Amniotic stem cell (primary cell): ENCODE data around the gene PTGR1.
"Not testable (repeated sequence)": the region's sequence is repeated elsewhere in the genome, so short reads cannot be mapped to it uniquely, and the experiment has no call there.

ENCODE experiments used
- DNase-seq: peaks from one replicate; lab custom pipeline; 2025; lab: John Stamatoyannopoulos, UW

Gene PTGR1

DNA sequence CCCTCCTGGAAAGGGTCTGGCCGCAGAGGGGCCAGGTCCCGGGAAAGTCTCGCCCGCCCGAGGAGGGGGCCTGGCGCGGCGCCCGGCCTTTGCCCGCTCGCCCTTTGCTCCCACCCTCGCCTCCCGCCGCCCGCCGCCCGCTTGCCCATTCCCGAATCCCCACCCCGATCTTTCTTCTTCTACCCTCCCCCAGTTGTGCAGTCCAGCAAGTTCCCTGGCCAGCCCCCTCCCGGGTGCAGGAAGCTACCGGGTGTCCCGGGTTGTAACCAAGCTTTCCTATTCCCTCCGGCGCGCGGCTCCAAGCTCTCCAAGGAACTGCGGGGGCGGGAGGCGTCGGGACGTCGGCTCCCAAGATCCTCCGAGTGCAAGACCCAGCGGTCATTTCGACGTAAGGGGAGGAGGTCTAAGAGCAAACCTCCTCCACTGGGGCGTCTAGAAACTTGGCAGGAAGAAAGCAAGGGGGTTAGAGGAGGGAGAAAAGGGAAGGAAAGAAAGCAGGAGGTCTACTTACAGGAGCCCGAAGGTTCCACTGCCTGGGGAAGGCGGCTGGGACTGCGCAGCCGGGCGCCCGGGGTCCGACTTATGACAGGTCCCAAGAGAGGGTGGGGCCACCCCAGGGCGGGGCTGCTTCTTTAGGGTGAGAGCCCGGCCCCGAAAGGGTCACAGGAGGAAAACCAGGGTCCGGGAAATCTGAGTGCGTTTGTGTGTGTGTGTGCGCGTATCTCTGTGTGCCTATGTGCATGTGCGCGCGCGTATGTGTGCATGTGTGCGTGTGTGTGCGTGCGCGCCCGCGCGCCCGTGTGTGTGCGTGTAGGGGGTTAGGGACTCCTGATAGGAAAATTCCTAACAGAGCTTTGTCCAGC is at the start of gene PTGR1:
Gene PTGR1, minus strand, starts transcription at position 556 of the 863 bp plus-strand sequence. CDS start 2,225 bp downstream, outside the sequence.
- peak; percentile 63 for DNase-seq

DNA sequence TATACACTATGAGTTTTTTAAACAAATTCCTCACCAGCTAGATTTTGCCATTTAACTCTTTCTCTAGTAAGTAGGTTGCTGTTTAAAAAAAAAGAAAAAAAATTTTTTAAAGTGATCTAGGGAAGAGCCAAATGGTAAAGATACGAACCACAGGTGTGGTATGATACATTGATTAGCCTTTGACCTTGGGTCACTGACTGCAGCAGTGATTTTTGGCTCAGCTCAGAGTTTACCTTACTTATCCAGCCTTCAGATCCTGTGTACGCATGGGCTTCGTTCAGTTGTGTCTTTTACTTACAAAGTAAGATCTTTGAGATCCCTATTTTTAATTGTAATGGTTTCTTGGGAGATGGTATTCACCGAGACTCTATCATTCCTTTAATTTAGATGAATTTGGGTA is 49.6 kb upstream of the PTGR1 start:
- no peak for DNase-seq

DNA sequence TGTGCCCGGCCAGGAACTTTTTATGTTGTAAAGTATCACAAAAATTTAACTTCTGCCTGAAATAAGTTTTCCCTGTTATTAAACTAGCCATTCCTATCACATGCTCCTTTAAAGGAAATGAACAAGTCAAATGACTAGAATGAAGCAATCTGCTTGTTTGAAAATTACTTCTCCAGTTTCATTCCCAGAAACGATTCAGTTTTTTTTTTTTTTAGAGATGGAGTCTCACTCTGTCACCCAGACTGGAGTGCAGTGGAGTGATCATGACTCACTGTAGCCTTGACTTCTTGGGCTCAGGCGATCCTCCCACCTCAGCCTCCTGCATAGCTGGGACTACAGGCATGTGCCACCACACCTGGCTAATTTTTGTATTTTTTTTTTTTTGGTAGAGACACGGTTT is 48.6 kb upstream of the PTGR1 start:
- no peak for DNase-seq

DNA sequence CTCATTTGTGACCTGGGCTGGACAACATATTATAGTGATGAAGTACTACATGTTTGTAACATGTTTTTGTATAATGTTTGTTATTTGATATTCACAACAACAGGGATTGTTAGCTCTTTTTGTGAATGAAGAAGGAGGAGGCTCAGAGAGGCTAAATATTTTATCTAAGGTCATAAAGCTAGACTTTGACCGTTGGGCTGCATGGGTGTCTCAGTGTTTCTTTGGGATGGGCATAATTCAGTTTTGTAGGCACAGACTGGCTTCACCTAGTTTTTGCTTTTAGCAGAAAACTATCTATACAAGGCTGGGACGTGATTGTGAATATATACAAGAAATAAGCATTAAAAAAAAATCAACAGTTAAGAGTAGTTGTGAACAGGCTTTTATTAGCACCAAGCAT is 47.0 kb upstream of the PTGR1 start:
- no peak for DNase-seq

DNA sequence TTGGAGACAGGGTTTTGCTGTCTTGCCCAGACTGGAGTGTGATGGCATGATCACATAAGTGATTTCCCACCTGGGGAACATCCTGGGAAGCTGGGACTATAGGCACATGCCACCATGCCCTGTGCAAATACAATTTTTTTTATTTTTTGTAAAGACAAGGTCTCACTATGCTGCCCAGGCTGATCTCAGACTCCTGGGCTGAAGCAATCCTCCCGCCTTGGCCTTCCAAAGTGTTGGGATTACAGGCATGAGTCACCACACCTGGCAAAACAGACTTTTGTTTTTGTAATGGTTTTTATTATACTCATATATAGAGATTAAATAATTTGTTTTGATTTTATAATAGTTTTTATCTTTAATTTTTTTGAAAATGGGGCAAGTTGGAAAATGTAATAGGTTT is 46.4 kb upstream of the PTGR1 start:
- no peak for DNase-seq

DNA sequence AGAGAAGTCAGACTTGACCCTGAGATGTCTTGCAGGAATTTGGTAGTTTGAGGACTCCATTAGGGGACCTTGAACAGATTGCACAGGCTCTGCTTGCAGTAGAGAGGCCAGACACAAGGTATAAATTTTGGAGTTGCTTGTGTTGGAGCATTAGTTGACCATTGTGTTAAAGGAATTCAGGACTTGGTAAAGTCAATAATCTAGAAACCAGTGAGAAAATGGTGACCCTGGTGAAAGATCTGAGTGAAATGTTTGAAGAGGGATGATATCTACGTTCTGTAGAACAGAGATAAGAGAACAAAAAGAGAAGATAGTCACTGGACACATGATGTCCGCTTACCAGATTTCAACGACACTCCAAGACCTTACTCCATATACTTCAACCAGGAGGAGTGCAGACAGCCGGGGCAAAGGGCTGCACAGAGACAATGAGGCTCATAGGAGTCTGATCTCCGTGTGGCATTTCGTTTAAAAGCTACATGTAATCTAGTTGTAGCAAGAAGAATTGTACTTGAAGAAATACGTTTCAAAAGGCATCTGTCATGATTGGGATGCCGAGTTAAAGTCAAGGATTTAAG is 44.8 kb upstream of the PTGR1 start:
- DNase-seq, result no peak

DNA sequence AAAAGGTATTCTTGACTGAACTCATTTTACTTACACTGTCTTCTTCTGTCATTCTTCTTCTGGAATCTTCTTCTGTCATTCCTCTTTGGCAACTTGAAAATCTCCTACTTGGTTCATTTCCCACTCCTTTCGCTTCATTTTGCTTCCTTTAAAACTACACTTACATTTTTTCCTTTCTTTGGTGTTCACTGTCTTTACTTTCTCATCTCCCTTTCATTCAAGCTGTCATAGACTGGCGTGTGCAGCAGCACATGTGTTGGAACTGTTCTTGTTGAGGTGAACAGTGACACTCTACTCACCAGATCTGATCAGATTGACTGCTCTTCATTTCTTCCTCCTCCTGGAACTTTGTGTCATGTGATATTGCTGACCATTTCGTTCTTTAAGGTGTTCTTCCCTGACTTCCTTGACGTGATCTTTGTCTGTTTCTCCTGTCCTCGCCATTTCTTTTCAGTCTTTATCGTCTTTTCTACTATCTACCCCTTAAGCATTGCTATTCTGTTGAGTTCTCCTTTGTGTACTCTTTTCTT is 38.0 kb upstream of the PTGR1 start:
- DNase-seq, result no peak

DNA sequence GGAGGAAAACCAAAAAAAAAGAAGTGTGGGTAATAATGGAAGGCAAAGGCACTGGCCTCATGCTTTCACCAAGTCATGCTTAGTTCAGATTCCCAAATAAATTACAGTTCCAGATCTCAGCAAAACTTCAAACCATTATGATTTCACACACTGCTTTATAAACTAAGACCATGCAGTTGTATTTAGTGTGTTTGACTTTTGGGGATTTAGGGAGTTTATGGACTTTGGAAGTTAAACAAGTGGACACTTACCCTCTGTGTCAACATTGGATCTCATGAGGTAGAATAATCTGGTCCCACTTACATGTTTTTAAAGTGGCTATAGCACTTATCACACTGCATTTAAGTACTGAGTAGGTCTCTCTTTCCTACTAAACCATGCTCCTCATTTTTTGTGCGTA is 35.4 kb upstream of the PTGR1 start:
- DNase-seq, result no peak

DNA sequence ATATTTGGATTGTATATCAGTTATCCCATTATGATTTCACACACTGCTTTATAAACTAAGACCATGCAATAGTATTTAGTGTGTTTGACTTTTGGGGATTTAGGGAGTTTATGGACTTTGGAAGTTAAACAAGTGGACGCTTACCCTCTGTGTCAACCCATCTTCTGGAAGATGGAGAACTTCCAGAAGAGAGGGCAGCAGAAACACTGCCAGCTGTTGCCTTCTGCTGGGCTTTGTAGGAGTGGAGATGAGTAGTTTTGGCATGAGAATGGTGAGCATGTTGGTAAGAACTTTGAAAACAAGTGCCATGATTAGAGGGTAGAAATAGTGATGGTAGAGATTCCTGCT is 33.9 kb upstream of the PTGR1 start:
- DNase-seq, result no peak

DNA sequence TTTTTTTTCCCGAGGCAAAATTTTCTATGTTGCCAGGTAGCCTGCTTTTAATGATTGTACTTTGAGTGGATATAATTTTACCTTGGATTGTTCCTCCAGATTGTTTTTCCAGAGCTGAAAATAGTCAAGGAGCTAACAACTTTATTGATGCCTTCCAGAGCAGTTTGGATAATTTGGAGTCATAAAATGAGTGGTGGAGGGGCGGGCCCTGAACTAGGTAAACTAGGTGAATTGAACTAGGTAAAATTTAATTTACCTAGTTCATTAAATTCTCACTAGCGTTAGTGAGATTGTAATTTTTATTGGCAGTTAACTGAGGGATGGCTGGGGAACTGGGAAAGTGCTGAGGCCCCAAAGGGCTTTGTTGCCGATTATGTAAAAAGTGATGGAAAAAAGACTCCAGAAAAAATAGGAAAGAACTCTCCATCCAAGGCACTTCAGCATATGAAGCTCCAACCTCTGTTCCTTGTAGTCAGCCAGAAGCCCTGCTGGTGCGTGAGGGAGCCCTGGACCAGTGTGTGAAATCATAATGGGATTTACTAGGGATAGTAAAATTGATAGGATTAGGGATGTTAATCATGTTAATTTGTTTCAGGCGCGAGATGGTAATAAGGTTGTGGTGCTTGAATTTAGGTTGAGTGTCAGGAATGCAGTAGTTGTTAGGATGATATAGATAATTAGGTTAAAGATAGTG is 33.4 kb upstream of the PTGR1 start:
- no peak for DNase-seq

DNA sequence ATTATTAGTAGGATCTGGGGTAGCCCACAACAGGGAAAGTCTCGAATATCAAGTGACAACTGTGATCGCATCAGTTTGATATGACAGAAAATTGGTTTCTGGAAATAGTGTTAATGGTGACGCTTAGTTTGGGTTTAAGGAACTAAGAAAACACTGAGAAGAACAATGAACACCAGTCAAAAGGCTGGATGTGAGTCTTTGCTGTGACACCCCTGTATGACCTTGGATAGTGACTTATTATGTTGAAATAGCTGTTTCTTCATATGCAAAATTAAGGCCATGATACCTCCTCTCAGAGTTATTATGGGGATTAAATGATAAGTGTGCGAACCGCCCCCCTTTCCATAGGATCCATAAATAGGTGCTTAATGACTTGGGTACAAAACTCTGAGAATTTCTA is 32.6 kb upstream of the PTGR1 start:
- no peak for DNase-seq

DNA sequence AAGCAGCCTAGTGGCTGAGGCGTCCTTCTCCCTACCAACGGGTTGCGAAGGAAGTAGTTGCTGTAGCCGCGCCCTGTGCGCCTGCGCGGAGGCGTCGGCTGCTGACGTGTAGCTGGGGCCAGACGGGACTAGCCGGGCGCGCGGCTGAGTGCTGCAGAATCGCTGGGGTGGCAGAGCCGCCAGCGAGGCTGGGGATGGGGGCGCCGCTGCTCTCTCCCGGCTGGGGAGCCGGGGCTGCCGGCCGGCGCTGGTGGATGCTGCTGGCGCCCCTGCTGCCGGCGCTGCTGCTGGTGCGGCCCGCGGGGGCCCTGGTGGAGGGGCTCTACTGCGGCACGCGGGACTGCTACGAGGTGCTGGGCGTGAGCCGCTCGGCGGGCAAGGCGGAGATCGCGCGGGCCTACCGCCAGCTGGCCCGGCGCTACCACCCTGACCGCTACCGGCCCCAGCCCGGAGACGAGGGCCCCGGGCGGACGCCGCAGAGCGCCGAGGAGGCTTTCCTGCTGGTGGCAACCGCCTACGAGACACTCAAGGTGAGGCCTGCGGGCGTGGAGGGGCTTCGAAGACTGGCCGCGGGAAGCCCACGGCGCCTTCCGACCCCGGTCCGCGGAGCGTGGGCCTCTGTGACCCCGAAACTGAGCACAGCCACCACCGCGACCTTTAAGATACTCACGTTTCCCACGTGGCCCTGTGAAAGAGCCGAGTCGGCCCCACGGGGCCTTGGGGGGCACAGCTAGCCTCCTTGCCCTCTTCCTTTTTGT is 31.9 kb upstream of the PTGR1 start, which contains the start of gene DNAJC25:
Gene DNAJC25, plus strand, starts transcription at position 121 of the 758 bp plus-strand sequence. Its CDS starts 74 bp downstream, at position 195.
- DNase-seq, result peak; percentile 97

DNA sequence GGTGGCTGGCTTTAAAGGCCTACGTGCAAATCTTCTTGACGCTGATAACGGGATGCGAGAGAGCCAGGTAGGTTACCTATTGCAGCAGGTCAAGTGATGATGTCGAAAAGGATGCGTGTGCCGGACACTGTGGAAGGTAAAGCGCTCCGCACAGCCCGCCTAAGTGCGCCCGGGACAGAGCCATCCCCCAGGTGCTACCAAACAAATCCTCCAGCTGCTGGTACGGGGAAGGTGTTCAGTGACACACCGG is 31.4 kb upstream of the PTGR1 start:
- no peak for DNase-seq

DNA sequence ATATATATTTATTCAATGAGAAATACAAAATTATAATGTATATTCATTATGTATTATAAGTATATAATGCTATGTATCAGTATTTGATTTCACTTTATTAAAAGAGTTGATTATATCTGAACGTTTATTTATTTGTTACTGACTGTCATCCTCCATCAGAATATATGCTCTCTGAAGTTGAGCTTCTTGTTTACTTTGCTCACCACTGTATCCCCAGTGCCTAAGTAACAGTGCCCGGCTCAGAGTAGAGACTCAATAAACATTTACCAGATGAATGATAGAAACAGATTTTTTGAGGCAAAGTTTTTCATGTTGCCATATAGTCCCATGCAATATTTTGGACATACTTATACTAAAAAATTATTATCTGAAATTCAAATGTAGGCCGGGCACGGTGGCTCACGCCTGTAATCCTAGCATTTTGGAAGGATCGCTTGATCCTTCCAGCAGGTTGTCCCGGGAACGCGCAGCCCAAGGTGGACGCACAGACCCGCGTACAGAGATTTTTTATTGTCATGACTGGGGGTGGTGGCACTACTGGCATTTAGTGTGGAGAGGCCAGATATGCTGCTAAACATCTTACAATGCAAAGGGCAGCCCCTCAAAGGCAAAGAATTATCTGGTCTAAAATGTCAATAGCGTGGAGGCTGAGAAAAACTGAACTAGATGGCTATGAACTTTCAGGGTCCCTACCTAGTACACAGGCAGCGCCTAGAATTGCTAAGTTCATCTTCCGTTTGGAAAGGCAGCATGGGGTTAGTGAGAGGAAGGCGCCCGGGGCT is 30.9 kb upstream of the PTGR1 start:
- DNase-seq, result no peak

DNA sequence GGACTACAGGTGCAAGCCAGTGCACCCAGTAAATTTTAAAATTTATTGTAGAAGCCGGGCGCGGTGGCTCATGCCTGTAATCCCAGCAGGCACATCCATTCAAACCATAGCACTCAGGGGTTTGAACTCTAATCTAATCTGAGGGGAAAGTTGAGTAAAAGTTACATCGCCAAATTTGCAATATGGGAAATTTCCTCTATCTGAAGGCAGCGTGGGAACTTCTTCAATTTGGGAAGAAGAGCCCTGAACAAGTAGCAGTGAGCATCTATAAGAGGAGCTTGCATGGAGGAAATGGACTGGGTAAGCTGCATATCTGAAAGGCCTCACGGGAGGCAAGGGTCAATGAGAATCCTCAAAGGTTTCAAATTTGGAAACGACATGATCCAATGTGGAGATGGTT is 29.0 kb upstream of the PTGR1 start:
- no peak for DNase-seq

DNA sequence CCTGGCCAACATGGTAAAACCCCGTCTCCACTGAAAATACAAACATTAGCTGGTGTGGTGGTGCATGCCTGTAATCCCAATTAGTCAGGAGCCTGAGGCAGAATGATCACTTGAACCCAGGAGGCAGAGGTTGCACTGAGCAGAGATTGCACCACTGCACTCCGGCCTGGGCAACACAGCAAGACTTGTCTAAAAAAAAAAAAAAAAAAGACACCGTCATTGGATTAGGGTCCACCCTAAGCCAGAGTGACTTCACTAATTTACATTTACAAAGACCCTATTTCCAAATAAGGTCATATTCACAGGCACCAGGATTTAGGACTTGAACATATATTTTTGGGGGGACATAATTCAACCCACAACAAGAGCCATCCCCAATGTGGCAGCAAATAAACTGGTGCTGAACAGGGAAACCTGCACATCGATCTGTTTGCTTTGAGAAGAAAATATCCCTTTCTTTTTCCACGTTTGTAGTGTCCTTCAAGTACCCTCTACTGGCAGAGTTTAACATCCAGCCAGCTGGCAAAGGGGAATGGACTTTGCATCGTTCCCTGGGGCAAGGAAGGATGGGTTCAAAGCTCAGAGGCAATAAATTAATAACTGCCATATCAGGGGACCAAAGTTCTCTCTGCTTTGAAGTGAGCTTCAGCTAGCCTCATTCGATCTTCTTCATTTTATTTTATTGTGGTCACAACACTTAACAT is 28.0 kb upstream of the PTGR1 start:
- no peak for DNase-seq

DNA sequence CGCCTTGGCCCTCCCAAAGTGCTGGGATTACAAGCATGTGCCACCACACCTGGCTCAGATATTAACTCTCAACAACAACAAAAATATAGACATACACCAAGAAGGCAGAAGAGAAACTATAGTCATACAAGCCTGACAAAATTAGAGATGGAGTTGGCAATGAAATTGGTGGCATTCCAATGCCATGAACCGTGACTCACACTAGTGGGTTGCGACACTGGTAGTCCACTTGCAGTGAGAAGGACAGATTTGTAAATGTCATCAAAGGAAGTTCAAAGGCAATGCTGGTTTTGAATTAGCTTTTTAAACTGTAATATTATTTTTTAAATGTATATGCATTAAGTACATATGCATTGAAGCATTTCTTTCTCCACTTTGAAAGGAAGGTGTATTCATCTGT is 23.2 kb upstream of the PTGR1 start:
- no peak for DNase-seq

DNA sequence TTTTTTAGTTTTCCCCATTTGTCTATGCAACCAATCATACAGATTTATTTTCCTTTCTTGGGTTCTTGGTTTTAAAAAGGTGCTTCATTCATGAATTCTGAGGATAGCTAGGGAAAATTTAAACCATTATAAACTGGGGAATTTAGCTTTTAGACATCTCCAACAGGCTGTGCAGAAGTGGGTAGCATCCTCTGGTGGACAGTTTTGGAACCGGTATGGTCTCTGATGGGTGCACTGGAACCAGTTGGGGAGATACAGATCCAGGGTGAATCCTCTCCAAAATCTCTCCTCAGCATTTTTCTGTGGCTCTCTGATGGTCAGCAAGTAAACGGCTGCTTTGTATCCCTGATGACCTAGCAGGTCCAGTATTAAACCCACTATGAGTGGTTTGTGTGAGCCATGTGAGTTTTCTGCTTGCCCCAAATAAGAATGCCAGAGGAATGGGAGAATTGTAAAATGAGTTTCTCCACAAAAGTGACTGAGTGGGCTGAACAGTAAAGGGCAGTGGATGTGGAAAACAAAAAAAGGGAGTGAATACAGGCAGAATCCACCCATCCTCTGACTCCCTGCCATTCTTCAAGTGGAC is 22.5 kb upstream of the PTGR1 start:
- no peak for DNase-seq

DNA sequence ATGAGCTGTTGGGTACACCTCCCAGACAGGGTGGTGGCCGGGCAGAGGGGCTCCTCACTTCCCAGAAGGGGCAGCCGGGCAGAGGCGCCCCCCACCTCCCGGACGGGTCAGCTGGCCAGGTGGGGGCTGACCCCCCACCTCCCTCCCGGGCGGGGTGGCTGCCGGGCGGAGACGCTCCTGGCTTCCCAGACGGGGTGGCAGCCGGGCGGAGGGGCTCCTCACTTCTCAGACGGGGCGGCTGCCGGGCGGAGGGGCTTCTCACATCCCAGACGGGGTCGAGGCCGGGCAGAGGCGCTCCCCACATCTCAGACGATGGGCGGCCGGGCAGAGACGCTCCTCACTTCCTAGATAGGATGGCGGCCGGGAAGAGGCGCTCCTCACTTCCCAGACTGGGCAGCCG is 17.9 kb upstream of the PTGR1 start:
- DNase-seq, result not testable (repeated sequence)

DNA sequence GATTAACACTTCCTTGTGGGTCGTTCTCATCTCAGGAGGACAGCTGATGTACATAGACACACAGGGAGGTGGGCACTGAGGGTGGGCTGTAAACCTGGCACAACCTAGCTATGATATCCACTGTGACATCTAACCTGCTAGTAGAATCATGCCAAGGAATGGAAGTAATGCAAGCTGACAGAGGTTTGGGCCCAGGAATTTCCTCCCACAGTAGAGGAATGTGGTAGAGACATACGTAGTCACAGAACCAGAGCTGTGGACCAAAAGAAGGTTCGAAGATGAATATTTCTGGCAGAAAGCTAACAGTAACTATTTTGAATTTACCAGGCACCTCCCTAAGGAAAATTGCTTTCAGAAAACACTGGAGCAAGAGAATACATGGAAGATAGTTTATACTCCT is 16.5 kb upstream of the PTGR1 start:
- no peak for DNase-seq
